HUES64 (cell line): Measurements from ENCODE around the gene RNLS.

Source experiments
- H3K27ac ChIP-seq: 2 replicates; pipeline ENCODE4 v1.7.0; 2013; ENCODE audit warnings: low read depth, low read length, inconsistent platforms
- H3K27me3 ChIP-seq: 2 replicates; pipeline ENCODE4 v1.6.1; 2013; ENCODE audit warnings: mild to moderate bottlenecking, low read length; ENCODE audit not compliant: insufficient read depth
- H3K36me3 ChIP-seq: 2 replicates; pipeline ENCODE4 v1.6.1; 2013; ENCODE audit warnings: mild to moderate bottlenecking, low read length; ENCODE audit not compliant: insufficient read depth
- H3K4me1 ChIP-seq: 2 replicates; pipeline ENCODE4 v1.6.1; 2013; ENCODE audit warnings: mild to moderate bottlenecking, low read length, moderate library complexity; ENCODE audit not compliant: insufficient read depth
- H3K4me3 ChIP-seq: 2 replicates; pipeline ENCODE4 v1.5.1; 2013; ENCODE audit warnings: mild to moderate bottlenecking, low read length, moderate library complexity
- H3K9ac ChIP-seq: 2 replicates; pipeline ENCODE4 v1.6.1; 2013; ENCODE audit warnings: mild to moderate bottlenecking, low read depth, low read length
- H3K9me3 ChIP-seq: 2 replicates; pipeline ENCODE4 v1.6.1; 2013; ENCODE audit warnings: low read depth, low read length; ENCODE audit not compliant: insufficient read depth
- WGBS: fragments of 150-250, 120-280 bp; methylation state at CpG from one replicate; pipeline ENCODE4 v1.1.7; 2013; ENCODE audit warnings: missing lambda C conversion rate; 5-methylcytosine and 5-hydroxymethylcytosine counted together

The RNLS gene

GRCh38 chr10:88456730-88457129 is 126.4 kb downstream of the RNLS start:
- Histone ChIP-seq H3K27ac (no peak overlapping the region), H3K27me3 (no peaks in the 10 kb centered on the region), H3K4me3 (no peak overlapping the region), H3K36me3 (no peaks in the 10 kb centered on the region), H3K9me3 (no peaks in the 10 kb centered on the region), H3K9ac (no peak overlapping the region), H3K4me1 (no peaks in the 10 kb centered on the region)
- WGBS: 95% methylated on average over 3 of the region's 3 CpGs

GRCh38 chr10:88455831-88456230 is 127.3 kb downstream of the RNLS start:
- Histone ChIP-seq H3K36me3 (no peaks in the 10 kb centered on the region), H3K27ac (no peak overlapping the region), H3K9ac (no peak overlapping the region), H3K27me3 (no peaks in the 10 kb centered on the region), H3K4me1 (no peaks in the 10 kb centered on the region), H3K9me3 (no peaks in the 10 kb centered on the region), H3K4me3 (no peak overlapping the region)
- 100% methylated on average over 2 of the region's 2 CpGs for WGBS

GRCh38 chr10:88450201-88450600 is 132.9 kb downstream of the RNLS start:
- 50% methylated on average over 1 of the region's 1 CpG for WGBS
- no peaks in the 10 kb centered on the region for H3K36me3 ChIP-seq

GRCh38 chr10:88442716-88443115 is 140.4 kb downstream of the RNLS start:
- Histone ChIP-seq H3K27ac (no peak overlapping the region), H3K9ac (no peak overlapping the region), H3K27me3 (no peaks in the 10 kb centered on the region), H3K4me1 (no peaks in the 10 kb centered on the region), H3K4me3 (no peak overlapping the region), H3K9me3 (0 out of 2 replicates have a peak, but pooled peaks cover 9% of the 10 kb centered on the region), H3K36me3 (no peaks in the 10 kb centered on the region)
- 68% methylated on average over 4 of the region's 4 CpGs for WGBS

More at GRCh38 chr10:88450201-88450600, 132.9 kb downstream of the RNLS start:
- Histone ChIP-seq H3K4me3 (no peak overlapping the region), H3K9ac (no peak overlapping the region), H3K27ac (no peak overlapping the region), H3K27me3 (no peaks in the 10 kb centered on the region), H3K4me1 (no peaks in the 10 kb centered on the region), H3K9me3 (no peaks in the 10 kb centered on the region)

GRCh38 chr10:88440541-88440940 is 142.6 kb downstream of the RNLS start:
- Histone ChIP-seq H3K27ac (no peak overlapping the region), H3K4me3 (no peak overlapping the region), H3K4me1 (no peaks in the 10 kb centered on the region), H3K27me3 (no peaks in the 10 kb centered on the region), H3K9me3 (0 out of 2 replicates have a peak, but pooled peaks cover 9% of the 10 kb centered on the region), H3K9ac (no peak overlapping the region), H3K36me3 (no peaks in the 10 kb centered on the region)

- Histone ChIP-seq H3K4me1 (no peaks in the 10 kb centered on the region), H3K9me3 (0 out of 2 replicates have a peak, but pooled peaks cover 9% of the 10 kb centered on the region), H3K9ac (no peak overlapping the region), H3K27ac (no peak overlapping the region), H3K27me3 (no peaks in the 10 kb centered on the region), H3K4me3 (no peak overlapping the region), H3K36me3 (no peaks in the 10 kb centered on the region)
Observed at GRCh38 chr10:88439932-88440331, 143.2 kb downstream of the RNLS start.

GRCh38 chr10:88437411-88437810 is 145.7 kb downstream of the RNLS start:
- no peaks in the 10 kb centered on the region for H3K36me3 ChIP-seq
- H3K4me1 ChIP-seq: no peaks in the 10 kb centered on the region
- H3K27ac ChIP-seq: no peak overlapping the region
- no peak overlapping the region for H3K4me3 ChIP-seq
- H3K9ac ChIP-seq: no peak overlapping the region
- 0 out of 2 replicates have a peak, but pooled peaks cover under 1% of the 10 kb centered on the region for H3K9me3 ChIP-seq
- no peaks in the 10 kb centered on the region for H3K27me3 ChIP-seq

- H3K9me3 ChIP-seq: no peaks in the 10 kb centered on the region
- no peak overlapping the region for H3K9ac ChIP-seq
- H3K4me1 ChIP-seq: no peaks in the 10 kb centered on the region
- H3K27ac ChIP-seq: no peak overlapping the region
- H3K36me3 ChIP-seq: no peaks in the 10 kb centered on the region
- H3K27me3 ChIP-seq: no peaks in the 10 kb centered on the region
- WGBS: 95% methylated on average over 2 of the region's 2 CpGs
- H3K4me3 ChIP-seq: no peak overlapping the region
Observed at GRCh38 chr10:88433565-88434186, 149.4 kb downstream of the RNLS start.

GRCh38 chr10:88431103-88431502 is 152.0 kb downstream of the RNLS start:
- Histone ChIP-seq H3K4me1 (no peaks in the 10 kb centered on the region), H3K36me3 (no peaks in the 10 kb centered on the region), H3K4me3 (no peak overlapping the region), H3K9me3 (no peaks in the 10 kb centered on the region), H3K9ac (no peak overlapping the region), H3K27me3 (no peaks in the 10 kb centered on the region), H3K27ac (no peak overlapping the region)
- no CpG with 5 or more reads among the region's 1 CpG for WGBS

- Histone ChIP-seq H3K9ac (no peak overlapping the region), H3K9me3 (no peaks in the 10 kb centered on the region), H3K27me3 (no peaks in the 10 kb centered on the region), H3K36me3 (no peaks in the 10 kb centered on the region), H3K27ac (no peak overlapping the region), H3K4me1 (no peaks in the 10 kb centered on the region), H3K4me3 (no peak overlapping the region)
- 100% methylated on average over 1 of the region's 1 CpG for WGBS
Observed at GRCh38 chr10:88428976-88429375, 154.1 kb downstream of the RNLS start.

- no peak overlapping the region for H3K27ac ChIP-seq
- H3K9me3 ChIP-seq: no peaks in the 10 kb centered on the region
- no peaks in the 10 kb centered on the region for H3K36me3 ChIP-seq
- no peak overlapping the region for H3K4me3 ChIP-seq
- no peaks in the 10 kb centered on the region for H3K4me1 ChIP-seq
- 93% methylated on average over 1 of the region's 1 CpG for WGBS
- no peak overlapping the region for H3K9ac ChIP-seq
- H3K27me3 ChIP-seq: no peaks in the 10 kb centered on the region
Observed at GRCh38 chr10:88428442-88428841, 154.7 kb downstream of the RNLS start.

GRCh38 chr10:88427024-88427423 is 156.1 kb downstream of the RNLS start:
- no peak overlapping the region for H3K9ac ChIP-seq
- no peak overlapping the region for H3K27ac ChIP-seq
- H3K4me3 ChIP-seq: no peak overlapping the region
- H3K36me3 ChIP-seq: no peaks in the 10 kb centered on the region
- no peaks in the 10 kb centered on the region for H3K27me3 ChIP-seq
- no peaks in the 10 kb centered on the region for H3K4me1 ChIP-seq
- no peaks in the 10 kb centered on the region for H3K9me3 ChIP-seq
- 83% methylated on average over 1 of the region's 2 CpGs for WGBS
